Stimulated activated CD8-positive, alpha-beta memory T cell treated with anti-CD3 and anti-CD28 coated beads, Interleukin-15, amount 100 ng/mL, for 4 hours (primary cell): Measurements from ENCODE around the gene FBXO34.
"Not testable (repeated sequence)": the region's sequence is repeated elsewhere in the genome, so short reads cannot be mapped to it uniquely, and the experiment has no call there.

ENCODE experiments used
- DNase-seq, 2 donors: peaks; one replicate each; pipeline ENCODE4 v3.0.0-alpha.2; 2020; ENCODE audit warnings: low read depth in 2 of 2

The FBXO34 gene

GRCh38 chr14:55348766-55349453 is 77.7 kb downstream of the FBXO34 start:
- DNase-seq, result no peak

DNA sequence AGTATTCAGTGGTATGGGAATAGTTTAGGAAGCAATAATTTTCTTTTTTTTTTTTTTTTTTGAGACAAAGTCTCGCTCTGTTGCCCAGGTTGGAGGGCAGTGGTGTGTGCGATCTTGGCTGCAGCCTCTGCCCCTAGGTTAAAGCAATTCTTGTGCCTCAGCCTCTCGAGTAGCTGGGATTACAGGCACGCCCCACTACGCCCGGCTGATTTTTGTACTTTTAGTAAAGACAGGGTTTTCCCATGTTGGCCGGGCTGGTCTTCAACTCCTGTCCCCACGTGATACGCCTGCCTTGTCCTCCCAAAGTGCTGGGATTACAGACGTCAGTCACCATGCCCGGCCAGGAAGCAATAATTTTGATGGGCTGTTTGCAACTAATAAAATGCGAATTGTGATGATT is 78.3 kb downstream of the FBXO34 start:
- no peak for DNase-seq

GRCh38 chr14:55350461-55350860 is 79.2 kb downstream of the FBXO34 start:
- no peak for DNase-seq

- DNase-seq, result no peak
These were observed 79.9 kb downstream of the FBXO34 start for GRCh38 chr14:55351111-55351510.

DNA sequence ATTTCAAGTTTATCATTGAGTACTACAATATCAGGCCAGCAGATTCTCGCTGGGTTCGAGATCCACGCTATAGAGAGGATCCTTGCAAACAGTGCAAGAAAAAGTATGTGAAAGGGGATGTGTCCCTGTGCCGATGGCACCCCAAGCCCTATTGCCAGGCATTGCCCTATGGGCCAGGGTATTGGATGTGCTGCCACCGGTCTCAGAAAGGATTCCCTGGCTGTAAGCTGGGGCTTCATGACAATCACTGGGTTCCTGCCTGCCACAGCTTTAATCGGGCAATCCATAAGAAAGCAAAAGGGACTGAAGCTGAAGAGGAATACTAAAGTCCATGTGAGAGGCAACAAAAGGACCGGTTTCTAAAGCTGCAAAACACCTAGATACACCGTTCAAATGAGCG is 81.0 kb downstream of the FBXO34 start:
- DNase-seq, result no peak

DNA sequence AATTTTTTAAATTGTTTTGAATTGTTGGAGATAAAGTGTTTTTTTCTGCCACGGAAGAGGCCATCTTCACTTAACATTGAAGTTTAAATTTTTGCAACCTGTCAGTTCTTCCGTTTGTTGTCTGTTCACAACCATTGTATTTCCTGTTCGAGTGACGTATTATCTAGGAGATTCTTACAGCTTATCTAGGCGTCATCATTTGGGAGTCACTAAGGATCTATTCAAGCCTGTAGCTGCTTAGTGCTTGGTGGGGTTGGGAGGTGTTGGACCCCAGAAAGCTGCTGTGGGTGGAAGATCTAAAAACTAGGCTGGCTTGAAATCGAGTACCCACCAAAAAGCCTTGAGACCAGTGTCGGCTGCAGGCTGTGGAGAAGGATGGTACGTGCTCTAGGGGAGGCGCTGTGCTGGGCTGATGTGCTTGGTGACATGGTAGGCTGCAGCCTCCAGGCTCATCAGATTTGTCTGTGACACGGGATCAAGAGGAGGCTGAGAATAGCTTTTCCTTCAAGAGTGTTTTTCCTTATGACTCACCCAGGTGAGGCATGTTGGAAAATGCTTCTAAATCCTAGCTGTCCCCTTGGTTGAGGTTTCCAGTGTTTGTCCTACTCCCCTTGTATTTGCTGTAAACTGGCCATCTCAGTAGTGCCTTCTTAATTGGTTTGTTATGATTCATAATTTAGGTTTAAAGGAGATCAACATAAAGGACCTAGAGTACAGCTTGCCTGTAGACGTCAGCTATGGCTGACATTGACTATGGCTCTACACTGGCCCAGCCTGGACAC is 82.7 kb downstream of the FBXO34 start:
- DNase-seq, result no peak

GRCh38 chr14:55354500-55354899 is 83.3 kb downstream of the FBXO34 start:
- DNase-seq, result peak in 1 of 2 donors; percentile 27

DNA sequence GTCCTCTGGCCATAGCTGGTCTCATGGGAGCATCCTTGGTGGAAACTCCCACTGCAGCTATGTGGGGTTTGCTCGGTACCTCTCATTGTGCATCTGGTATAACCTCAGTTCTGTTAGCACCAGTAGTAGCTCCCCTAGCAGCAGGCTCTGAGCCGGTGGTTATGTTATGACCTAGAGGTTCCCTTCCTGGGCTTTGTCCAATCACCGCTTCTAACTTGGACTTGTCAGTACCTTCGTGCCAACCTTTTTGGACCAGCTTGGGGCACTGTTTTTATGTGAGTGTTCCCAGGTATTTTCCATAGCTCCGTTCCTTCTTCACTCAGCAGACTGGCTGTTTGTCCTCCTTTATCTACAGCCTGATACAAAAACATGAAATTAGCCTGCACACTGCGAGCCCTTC is 84.7 kb downstream of the FBXO34 start:
- DNase-seq, result no peak

GRCh38 chr14:55356913-55357312 is 85.7 kb downstream of the FBXO34 start:
- no peak for DNase-seq

DNA sequence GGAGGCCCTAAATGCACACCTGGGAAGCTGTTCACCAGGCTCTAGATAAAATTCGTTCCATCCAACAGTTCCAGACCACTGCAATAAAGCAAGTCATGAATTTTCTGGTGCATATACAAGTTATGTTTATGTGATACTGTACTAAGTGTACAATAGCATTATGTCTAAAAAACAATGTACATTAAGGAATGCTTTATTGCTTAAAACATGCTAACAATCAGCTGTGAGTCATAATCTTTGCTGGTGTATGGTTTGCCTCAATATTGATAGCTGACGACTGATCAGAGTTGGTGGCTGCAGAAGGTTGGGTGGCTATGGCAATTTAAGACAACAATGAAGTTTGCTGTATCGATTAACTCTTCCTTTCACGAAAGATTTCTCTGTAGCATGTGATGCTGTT is 88.1 kb downstream of the FBXO34 start:
- no peak for DNase-seq

- DNase-seq, result no peak
These were observed 90.0 kb downstream of the FBXO34 start for GRCh38 chr14:55361190-55361589.

- DNase-seq, result no peak
These were observed 95.0 kb downstream of the FBXO34 start for GRCh38 chr14:55366271-55366670.

DNA sequence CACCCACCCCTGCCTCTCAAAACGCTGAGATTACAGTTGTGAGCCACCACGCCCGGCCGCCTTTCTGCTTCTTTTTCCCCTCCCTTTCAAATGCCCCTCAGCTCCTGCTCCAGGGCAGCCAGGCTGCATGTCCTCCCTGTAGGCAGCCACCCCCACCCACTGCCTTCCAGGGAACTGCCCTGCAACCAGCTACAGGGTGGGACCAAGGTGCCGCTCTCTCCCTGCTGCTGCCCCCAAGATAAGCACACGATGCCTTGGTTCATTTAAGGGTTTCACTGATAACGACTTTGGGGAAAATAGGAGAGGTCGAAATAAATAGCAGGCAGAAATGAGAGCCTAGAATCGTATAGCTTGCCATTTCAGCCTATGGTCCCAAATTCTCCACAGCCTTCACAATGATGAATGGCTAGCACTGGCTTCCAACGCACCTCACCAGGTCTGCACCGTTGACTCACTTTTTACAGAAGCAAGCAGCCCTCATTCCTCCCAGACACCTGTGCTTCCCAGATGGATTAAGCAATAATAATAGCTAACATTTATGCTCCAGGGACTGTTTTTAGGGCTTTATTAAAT is 99.7 kb downstream of the FBXO34 start:
- no peak for DNase-seq

GRCh38 chr14:55372423-55372822 is 101.2 kb downstream of the FBXO34 start:
- no peak for DNase-seq

DNA sequence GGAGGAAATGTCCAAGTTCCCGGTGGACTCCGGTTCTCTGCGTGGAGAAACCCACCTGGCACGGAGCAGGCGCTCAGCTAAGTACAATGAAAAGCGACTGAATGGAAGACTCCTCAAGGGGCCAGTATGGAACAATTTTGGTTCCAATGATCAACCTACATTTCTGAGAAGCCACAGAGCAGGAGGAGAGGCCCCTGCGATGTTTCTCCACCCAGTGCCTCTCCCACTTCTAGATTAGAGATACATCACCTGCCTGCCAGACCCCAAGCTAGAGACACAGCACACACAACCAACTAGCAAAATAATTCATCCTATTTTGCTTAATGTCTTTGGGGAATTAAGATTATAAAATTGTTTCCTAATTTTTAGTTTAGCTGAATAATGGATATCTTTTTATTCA is 101.6 kb downstream of the FBXO34 start:
- DNase-seq, result no peak

DNA sequence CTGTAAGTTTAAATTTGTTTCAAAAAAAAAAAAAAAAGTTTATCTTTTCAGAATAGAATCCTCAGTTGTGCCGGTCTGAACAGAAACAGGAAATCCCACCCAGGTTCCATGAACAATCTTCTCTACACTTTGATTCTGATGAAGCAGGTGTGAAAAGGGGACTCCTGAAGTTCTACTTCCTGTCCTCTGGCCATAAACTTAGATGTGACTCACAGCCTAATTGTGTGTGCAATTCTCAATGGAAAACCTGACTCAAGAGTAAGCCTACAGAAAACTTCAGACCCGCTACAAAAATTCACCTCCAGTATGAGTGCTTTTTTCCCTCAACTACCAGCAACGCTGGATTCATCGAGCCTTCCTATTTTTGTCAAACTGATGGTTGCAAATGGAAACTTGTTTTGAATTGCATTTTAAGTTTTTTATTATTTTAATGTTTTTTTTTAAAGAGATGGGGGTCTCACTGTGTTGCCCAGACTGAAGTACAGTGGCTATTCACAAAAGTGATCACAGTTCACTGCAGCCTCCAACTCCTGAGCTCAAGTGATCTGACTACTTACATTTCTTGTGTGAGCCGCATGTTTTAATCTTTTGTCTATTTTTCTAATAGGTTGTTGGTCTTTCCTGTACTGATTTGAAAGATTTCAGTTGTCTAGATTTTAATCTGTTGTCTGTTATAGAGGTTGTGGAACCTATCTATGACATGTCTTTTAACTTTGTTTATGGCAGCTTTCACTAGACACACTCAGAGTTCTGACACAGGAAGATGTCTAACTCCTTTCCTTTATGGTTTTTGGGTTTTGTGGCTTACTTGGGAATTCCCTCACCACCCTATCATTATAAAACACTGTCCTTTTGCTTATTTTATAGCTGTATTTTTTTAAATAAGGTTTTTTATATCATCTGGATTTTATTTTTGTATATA is 102.8 kb downstream of the FBXO34 start:
- no peak for DNase-seq

GRCh38 chr14:55374771-55375170 is 103.5 kb downstream of the FBXO34 start:
- no peak for DNase-seq

- DNase-seq, result no peak
These were observed 106.0 kb downstream of the FBXO34 start for GRCh38 chr14:55377236-55377635.

DNA sequence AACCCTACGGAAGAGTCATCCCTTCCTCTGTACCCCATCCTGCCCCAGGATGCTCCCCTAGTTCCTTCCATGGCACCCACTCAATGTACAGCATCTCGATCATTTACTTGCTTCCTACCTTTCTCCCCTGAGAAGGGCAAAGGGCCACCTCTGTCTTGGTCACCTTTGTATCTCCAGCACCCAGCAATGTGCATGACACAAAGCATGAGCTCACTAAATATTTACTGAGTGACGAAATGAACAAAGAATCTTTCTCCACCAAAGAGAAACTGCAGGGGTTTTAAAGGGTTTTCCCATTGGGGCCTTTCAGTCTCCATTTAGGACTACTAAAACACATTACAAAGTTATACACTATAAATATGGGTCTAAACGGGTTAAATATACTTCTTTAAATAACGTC is 109.8 kb downstream of the FBXO34 start:
- no peak for DNase-seq

DNA sequence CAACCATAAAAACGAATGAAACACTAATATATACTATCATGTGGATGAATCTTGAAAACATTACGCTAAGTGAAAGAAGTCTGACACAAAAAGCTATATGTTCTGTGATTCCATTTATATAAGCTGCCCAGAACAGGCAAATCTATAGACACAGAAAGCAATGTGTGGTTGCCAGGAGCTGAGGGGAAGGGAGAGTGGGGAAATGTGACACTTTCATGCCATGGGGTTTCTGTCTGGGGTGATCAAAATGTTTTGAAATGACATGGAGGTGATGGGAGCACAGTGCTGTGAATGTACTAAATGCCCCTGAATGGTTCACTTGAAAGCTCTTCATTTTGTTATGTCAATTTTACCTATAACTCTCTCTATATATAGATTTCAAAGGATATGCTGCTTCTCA is 110.3 kb downstream of the FBXO34 start:
- no peak for DNase-seq

DNA sequence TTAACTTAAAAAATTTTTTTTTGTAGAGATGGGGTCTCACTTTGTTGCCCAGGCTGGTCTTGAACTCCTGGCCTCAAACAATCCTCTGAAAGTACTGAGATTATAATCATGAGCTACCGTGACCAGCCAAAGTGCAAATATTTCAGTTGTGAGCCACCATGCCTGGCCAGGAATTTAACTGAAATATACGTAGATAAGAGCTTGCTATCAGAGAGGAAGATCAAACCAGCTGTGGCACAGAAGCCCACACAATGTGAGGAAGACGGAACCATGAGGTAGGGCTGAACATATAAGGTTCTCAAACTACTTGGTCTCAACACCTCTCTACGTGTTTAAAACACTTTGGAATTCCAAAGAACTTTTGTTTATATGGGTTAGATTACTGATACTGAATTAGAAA is 111.3 kb downstream of the FBXO34 start:
- DNase-seq, result no peak

- DNase-seq, result not testable (repeated sequence)
These were observed 111.8 kb downstream of the FBXO34 start for GRCh38 chr14:55383056-55383466.
